Stomach (tissue), 4 donors: Measurements from ENCODE around the gene ANKRD22.

Source experiments
- EP300 ChIP-seq: sonication (generic); formaldehyde crosslinking; IDR thresholded peaks from one replicate; pipeline ENCODE4 v1.6.1; 2017; ENCODE audit warnings: antibody characterized with exemption
- POLR2A ChIP-seq, 4 donors: fragments of 450-650 bp; IDR thresholded peaks; one replicate each; pipeline ENCODE4 v1.6.1; 2016; ENCODE audit warnings: antibody characterized with exemption in 4 of 4, control low read depth in 2 of 4, mild to moderate bottlenecking in 1 of 4, moderate library complexity in 1 of 4
- TF ChIP-seq, protein P1 (sequence below), 7 experiments: fragments of 450-650 bp in 4 of 7; fragments of 200-600 bp in 3 of 7; sonication (generic) in 3 of 7; IDR thresholded peaks; one replicate each; pipeline ENCODE4 v1.5.1; 2016 to 2019; ENCODE audit warnings: antibody characterized with exemption in 7 of 7, control low read depth in 2 of 7, mild to moderate bottlenecking in 1 of 7

DNA sequence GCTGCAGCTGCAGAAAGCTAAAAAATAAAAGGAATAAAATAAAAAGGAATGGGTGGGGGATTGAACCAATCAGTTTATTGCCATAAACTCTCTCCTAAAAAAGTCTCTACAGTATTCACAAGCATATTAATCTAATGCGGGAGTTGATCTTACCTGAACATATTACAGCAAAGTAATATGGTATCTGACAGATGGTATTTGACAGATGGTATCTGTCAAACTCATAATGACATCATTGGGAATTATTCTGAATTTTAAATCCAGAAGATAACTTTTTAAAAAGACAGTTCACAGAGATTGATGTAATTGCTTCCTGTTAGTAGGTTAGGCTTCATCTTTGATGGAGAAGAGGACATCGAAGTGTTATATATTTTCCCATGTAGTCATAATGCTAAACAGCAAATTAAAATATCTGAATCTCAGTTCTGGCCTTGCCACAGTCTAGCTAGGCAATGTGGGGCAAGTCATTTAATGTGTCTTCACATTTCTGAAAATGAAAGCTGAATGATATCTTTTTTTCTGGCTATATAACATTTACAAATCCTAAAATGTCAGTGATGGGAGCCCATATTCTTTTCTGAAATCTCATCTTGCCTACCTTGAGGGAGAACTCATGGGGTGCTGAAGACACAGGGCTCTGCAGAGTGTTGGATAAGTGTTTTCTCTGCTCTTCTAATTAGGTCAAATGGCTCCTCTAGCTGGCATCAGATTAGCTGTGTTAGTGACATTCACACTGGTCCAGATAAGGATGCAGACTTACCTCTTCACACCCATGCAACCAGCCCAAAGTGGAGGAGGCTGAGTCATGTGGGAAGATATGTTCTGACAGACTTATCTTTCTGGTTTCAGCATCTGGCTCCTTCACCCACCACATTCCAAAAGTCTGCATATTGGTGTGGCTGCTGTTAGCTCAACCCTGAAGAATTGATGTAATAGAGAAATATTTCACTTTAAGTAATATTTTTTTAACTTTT is 51.2 kb downstream of the ANKRD22 start:
- TF ChIP-seq EP300: no peak
- no peak for TF ChIP-seq POLR2A (IDR thresholded peaks at IDR 0.05)
- TF ChIP-seq, protein P1, sequence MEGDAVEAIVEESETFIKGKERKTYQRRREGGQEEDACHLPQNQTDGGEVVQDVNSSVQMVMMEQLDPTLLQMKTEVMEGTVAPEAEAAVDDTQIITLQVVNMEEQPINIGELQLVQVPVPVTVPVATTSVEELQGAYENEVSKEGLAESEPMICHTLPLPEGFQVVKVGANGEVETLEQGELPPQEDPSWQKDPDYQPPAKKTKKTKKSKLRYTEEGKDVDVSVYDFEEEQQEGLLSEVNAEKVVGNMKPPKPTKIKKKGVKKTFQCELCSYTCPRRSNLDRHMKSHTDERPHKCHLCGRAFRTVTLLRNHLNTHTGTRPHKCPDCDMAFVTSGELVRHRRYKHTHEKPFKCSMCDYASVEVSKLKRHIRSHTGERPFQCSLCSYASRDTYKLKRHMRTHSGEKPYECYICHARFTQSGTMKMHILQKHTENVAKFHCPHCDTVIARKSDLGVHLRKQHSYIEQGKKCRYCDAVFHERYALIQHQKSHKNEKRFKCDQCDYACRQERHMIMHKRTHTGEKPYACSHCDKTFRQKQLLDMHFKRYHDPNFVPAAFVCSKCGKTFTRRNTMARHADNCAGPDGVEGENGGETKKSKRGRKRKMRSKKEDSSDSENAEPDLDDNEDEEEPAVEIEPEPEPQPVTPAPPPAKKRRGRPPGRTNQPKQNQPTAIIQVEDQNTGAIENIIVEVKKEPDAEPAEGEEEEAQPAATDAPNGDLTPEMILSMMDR (IDR thresholded peaks at IDR 0.05): no peak
